SK-N-SH (cell line): Measurements from ENCODE around the gene HTRA3.

Experiments
- CTCF ChIP-seq: fragments of 200-600 bp; sonication (generic); IDR thresholded peaks from 2 replicates; pipeline ENCODE4 v1.6.1; 2017; ENCODE audit warnings: antibody characterized with exemption, mild to moderate bottlenecking, moderate library complexity
- EP300 ChIP-seq, 2 experiments: IDR thresholded peaks; 2 replicates each; pipeline versions ENCODE4 v1.4.0 to v1.6.1; 2012; ENCODE audit warnings: borderline replicate concordance in 1 of 2, low read depth in 1 of 2, low read length in 1 of 2
- GABPA ChIP-seq: IDR thresholded peaks from 2 replicates; pipeline ENCODE4 v1.4.0; 2012; ENCODE audit warnings: low read depth, mild to moderate bottlenecking
- GATA2 ChIP-seq: sonication (generic); formaldehyde crosslinking; IDR thresholded peaks from 2 replicates; pipeline ENCODE4 v1.5.0; 2020; ENCODE audit warnings: mild to moderate bottlenecking, missing genetic modification reagents
- SIN3A ChIP-seq: IDR thresholded peaks from 2 replicates; pipeline ENCODE4 v1.6.1; 2012; ENCODE audit warnings: low read depth, mild to moderate bottlenecking, low read length, moderate library complexity, borderline replicate concordance

GRCh38 chr4:8297141-8297601 is 27.6 kb downstream of the HTRA3 start:
- TF ChIP-seq EP300 (IDR thresholded peaks at IDR 0.05; ENCODE audit: borderline replicate concordance in 1 of 2, low read depth in 1 of 2, low read length in 1 of 2) (no peak), CTCF (no peak), SIN3A (no peak), GATA2 (CRISPR knock-in tag) (no peak), GABPA (no peak)
